ENCODE results near the gene RELCH. TPM values are rescaled to one million over a fixed set of nuclear protein-coding genes. Genes with fewer than 3 reads are reported as not detected.
A peak's percentile ranks its signal among the peaks of the same experiment; 100 is the strongest.

The RELCH gene
- total and polyA plus RNA-seq, 10 of the 15 experiments (the other 5 are each of a cell fraction or from before 2014, with no cell fraction given), result 3.1 to 23.6 (median 14.5) TPM

DNA sequence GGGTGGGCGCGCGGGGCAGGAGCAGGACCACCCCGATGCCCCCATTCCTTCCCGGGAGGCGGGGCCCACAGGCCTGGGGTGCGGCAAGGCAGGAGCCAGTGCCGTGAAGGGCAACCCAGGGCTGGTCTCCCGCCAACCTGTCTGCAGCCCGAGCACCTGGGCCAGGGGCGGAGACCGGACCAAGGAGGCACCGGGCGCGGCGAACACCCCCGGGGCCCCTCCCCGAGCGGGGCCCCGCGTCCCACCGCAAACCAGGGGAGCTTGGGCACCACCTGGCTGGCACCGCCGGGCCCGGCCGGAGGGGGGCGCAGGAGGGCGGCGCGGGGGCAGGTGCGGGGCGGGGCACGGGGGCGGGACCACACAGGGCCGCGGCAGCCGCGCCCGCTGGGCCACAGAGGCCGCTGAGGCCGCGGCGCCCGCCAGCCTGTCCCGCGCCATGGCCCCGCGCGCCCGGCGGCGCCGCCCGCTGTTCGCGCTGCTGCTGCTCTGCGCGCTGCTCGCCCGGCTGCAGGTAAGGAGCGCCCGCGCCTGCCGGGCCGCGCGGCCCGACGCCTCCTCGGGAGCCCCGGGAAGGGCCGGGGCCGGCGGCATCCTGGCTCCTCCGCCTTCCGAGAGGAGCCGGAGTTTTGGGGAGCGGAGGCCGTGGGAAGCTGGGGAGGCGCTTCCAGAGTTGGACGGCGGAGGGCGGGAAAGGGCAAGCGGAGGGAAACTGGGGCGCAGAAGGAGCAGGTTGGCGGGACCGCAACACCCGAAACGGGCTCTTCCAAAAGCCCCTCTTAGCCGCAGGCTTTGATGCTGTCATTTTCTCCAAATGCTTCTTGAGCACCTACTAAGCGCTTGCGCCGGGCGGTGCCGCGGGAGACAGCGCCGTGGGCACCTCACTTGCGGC lies 138.1 kb downstream of the RELCH start, which contains the start of gene TNFRSF11A (continued):
- TF ChIP-seq, protein P1, sequence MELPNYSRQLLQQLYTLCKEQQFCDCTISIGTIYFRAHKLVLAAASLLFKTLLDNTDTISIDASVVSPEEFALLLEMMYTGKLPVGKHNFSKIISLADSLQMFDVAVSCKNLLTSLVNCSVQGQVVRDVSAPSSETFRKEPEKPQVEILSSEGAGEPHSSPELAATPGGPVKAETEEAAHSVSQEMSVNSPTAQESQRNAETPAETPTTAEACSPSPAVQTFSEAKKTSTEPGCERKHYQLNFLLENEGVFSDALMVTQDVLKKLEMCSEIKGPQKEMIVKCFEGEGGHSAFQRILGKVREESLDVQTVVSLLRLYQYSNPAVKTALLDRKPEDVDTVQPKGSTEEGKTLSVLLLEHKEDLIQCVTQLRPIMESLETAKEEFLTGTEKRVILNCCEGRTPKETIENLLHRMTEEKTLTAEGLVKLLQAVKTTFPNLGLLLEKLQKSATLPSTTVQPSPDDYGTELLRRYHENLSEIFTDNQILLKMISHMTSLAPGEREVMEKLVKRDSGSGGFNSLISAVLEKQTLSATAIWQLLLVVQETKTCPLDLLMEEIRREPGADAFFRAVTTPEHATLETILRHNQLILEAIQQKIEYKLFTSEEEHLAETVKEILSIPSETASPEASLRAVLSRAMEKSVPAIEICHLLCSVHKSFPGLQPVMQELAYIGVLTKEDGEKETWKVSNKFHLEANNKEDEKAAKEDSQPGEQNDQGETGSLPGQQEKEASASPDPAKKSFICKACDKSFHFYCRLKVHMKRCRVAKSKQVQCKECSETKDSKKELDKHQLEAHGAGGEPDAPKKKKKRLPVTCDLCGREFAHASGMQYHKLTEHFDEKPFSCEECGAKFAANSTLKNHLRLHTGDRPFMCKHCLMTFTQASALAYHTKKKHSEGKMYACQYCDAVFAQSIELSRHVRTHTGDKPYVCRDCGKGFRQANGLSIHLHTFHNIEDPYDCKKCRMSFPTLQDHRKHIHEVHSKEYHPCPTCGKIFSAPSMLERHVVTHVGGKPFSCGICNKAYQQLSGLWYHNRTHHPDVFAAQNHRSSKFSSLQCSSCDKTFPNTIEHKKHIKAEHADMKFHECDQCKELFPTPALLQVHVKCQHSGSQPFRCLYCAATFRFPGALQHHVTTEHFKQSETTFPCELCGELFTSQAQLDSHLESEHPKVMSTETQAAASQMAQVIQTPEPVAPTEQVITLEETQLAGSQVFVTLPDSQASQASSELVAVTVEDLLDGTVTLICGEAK (IDR thresholded peaks at IDR 0.05; ENCODE audit: borderline replicate concordance), result no peak
- TF ChIP-seq SP1 (IDR thresholded peaks at IDR 0.05; ENCODE audit: low read depth, low read length) (no peak), DPF2 (IDR thresholded peaks at IDR 0.05) (peak; percentile 84), TCF3 (IDR thresholded peaks at IDR 0.05; ENCODE audit: borderline replicate concordance, insufficient read depth, low read depth, low read length) (0 out of 2 replicates have a peak, but pooled peaks have one; percentile 70), SPI1 (IDR thresholded peaks at IDR 0.05; ENCODE audit: borderline replicate concordance, insufficient read depth, low read depth, low read length) (no peak), ESRRA (IDR thresholded peaks at IDR 0.05; ENCODE audit: low read length) (no peak), ZSCAN29 (IDR thresholded peaks at IDR 0.05) (no peak), SRF (IDR thresholded peaks at IDR 0.05; ENCODE audit: low read depth in 2 of 2, low read length in 2 of 2) (no peak), CREB1 (IDR thresholded peaks at IDR 0.05; ENCODE audit: low read depth) (no peak), BMI1 (IDR thresholded peaks at IDR 0.05; ENCODE audit: borderline replicate concordance) (no peak), BHLHE40 (IDR thresholded peaks at IDR 0.05; ENCODE audit: borderline replicate concordance in 1 of 2, low read depth in 2 of 2, low read length in 1 of 2) (0 out of 4 replicates have a peak, but pooled peaks of 1 of the 2 experiments have one; percentile 11), ZNF384 (IDR thresholded peaks at IDR 0.05; ENCODE audit: borderline replicate concordance, low read depth, low read length) (no peak)
- TF ChIP-seq, protein P2, sequence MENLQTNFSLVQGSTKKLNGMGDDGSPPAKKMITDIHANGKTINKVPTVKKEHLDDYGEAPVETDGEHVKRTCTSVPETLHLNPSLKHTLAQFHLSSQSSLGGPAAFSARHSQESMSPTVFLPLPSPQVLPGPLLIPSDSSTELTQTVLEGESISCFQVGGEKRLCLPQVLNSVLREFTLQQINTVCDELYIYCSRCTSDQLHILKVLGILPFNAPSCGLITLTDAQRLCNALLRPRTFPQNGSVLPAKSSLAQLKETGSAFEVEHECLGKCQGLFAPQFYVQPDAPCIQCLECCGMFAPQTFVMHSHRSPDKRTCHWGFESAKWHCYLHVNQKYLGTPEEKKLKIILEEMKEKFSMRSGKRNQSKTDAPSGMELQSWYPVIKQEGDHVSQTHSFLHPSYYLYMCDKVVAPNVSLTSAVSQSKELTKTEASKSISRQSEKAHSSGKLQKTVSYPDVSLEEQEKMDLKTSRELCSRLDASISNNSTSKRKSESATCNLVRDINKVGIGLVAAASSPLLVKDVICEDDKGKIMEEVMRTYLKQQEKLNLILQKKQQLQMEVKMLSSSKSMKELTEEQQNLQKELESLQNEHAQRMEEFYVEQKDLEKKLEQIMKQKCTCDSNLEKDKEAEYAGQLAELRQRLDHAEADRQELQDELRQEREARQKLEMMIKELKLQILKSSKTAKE (IDR thresholded peaks at IDR 0.05; ENCODE audit: low read depth, poor library complexity, severe bottlenecking), result no peak
